ENCODE data around the gene KCNQ5.

Gene KCNQ5

GRCh38 chr6:73028124-73028766 is 406.4 kb downstream of the KCNQ5 start:
- DNase-seq, result no peak

DNA sequence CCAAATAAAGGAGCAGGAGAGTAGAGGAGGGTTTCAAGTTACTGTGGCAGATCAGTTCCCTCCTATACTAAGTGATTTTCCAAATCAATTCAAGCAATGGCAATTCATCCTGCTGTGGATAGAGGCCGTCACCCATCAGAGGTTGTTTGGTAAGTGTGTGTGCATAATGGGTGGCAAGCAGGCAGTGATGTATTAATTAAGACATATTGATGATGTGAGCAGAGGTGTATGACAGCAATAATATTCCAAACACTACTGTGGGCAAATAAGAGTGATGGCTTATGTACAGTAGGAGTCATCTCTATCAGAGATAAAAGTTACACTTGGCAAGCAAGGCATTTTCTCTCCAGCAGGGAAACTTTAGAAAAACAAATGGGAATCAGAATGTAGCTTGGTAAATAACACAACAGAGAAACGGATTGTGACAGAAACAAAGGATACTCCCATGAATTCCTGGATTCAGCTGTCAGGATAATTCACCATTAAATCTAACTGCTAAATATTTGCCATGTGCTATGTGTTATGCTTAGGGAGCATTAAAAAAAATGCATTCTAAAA is 407.1 kb downstream of the KCNQ5 start:
- DNase-seq, result no peak

DNA sequence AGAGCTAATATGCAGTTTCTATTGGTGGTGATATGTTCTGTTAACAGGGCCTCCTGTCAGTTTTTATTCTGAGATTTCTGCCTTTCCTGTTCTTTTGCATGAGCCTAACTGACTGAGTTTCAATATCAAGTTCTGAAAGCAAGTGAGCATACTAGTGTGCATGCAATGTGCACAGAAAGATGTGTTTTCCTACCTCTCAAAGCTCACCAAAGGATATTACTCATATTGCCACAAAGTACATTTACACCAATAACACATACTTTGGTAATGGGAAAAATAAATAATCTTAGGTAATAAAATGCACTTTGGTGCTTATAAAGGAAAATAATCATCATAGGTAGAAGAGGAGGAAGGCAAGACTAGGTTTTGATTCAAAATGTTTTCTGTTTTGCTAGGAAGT is 408.4 kb downstream of the KCNQ5 start:
- DNase-seq, result no peak

DNA sequence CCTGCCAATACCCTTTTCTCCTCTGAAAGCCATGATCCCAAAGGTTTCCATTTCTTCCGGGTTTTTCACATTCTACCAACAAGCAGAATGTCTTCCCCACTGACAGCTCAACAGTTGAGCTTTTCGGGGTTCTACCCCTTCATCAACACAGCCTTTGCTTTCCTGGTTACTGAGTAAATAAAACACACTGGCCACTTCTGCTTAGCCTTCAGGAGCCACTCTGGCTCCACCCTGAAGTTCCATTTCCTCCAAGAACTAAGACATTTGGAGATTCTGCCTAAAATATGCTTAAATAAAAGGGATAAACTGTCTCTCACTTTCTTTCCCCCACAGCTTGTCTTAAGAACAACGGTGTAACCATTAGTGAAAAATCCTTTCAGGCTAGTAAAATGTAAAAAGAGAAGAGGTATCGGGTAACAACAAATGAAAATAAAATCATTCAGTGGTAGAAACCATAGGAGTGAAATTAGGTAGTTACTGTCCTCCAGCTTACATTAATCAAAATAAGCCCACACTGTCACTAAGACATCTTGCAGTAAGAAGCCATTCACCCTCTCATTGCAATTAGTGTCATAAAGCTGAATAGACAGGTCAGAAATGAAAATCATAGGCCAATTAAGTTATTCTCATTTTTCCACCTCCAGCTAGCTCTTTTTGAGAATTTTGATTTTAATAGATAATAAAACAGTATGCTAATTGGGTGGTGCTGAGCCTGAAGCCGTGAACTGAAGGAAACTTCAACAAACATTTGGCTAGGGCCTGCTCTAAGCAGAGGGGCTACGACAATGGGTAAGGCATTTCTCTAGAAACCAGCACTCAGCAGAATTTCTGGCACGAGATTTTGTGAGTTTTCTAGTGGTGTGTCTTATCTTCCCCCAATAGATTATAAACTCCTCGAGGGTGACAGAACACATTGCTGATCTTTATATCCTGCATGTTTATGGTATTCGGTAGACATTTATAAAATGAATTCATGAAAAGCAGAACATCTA is 409.2 kb downstream of the KCNQ5 start:
- DNase-seq, result no peak

DNA sequence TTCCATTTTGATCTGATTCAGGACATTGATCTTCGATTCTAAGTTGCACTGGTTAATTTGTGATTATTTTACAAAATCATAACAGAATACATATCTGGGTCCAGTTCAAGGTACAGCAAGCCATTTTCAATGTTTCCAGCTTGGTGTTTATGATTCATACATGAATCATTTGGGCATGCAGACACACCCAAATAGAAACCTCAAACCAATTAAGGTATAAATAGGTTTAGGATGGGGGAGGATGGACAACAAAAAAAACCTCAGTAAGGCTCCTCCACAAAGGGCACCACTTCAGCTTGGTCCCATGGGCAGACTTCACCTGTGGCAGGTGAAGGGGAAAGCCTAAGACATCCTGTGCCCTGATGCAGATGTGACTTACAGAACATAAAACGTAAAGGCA is 410.7 kb downstream of the KCNQ5 start:
- no peak for DNase-seq

DNA sequence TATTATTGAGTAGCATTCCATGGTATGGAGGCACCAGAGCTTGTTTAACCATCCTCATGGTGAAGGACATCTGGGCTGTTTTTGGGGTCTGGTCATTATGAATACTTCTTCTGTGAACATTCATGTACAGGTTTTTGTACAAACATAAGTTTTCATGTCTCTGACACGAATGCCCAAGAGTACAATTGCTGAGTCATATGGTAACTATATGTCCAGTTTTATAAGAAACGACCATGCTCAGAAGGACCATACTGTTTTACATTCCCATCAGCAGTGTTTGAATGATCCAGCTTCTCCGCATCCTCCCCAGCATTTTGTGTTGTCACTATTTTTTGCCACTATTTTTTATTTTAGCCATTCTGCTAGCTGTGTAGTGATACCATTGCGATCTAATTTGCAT is 414.8 kb downstream of the KCNQ5 start:
- DNase-seq, result no peak

DNA sequence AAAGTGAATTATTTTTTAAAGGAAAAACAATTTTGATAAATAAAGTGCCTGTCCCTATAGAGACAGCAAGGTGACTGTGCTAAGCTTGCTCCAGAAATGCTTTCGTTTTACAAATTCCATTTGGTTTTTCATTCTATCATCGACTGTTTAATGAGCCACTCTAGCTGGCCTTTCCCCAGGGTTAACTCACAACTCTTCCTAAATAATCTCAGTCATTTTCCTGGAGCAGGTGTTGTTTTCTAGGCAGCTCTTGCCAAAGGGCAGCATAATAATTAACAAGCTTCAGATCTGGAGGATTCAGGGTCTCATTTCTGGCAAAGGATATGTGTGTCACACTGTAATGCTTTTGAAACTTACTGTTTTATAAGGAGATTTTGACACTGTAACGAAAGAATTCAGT is 419.2 kb downstream of the KCNQ5 start:
- no peak for DNase-seq

GRCh38 chr6:73042892-73043291 is 421.0 kb downstream of the KCNQ5 start:
- DNase-seq, result no peak

GRCh38 chr6:73043446-73043845 is 421.6 kb downstream of the KCNQ5 start:
- no peak for DNase-seq

GRCh38 chr6:73045609-73046008 is 423.7 kb downstream of the KCNQ5 start:
- DNase-seq, result no peak

GRCh38 chr6:73047801-73048200 is 425.9 kb downstream of the KCNQ5 start:
- DNase-seq, result no peak

DNA sequence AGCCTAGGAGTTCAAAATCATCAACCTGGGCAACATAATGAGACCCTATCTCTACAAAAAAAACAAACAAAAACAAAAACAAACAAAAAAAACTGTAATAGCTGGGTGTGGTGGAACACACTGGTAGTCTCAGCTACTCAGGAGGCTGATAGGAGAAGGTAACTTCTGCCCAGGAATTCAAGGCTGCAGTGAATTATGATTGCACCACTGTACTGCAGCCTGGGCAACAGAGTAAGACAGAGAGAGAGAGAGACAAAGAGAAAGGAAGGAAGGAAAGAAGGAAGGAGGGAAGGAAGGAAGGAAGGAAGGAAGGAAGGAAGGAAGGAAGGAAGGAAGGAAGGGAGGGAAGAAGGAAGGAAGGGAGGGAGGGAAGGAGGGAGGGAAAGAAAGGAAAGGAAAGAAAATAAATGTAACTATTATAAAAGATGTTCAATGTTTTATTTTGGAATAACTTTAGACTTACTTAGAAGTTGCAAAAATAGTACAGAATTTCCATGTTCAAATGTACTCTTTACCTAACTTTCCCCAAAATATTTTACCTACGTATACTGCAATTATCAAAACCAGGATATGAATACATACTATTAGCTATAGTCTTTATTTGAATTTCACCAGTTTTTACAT is 428.2 kb downstream of the KCNQ5 start:
- no peak for DNase-seq

GRCh38 chr6:73050706-73051105 is 428.8 kb downstream of the KCNQ5 start:
- DNase-seq, result no peak

DNA sequence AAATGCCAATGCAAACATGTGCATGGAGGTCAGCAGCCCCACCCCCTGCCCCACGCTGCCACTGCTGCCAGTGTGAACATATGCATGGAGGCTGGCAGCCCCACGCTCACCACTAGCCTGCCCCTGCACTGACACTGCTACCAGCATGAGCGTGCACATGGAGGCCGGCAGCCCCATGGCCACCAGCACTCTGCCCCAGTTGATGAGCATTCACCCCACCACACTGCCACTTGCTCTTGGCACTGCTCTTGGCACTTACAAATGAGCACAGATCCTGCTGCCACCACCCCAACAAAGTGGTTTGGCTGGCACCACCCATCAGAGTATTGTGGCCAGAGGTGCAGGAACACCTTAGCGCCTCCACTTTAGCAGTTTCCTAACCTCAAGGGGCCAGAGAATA is 429.3 kb downstream of the KCNQ5 start:
- DNase-seq, result no peak

GRCh38 chr6:73054958-73055357 is 433.1 kb downstream of the KCNQ5 start:
- DNase-seq, result no peak

DNA sequence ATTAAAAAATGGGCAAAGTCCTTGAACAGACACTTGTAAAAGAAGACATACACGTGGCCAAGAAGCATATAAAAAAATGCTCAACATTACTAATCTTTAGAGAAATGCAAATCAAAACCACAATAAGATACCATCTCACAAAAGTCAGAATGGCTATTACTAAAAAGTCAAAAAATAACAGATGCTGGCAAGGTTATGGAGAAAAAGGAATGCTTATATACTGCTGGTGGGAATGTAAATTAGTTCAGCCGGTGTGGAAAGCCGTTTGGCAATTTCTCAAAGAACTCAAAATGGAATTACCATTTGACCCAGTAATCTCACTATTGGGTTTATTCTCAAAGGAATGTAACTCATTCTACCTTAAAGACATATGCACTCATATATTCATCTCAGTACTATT is 436.9 kb downstream of the KCNQ5 start:
- DNase-seq, result no peak

DNA sequence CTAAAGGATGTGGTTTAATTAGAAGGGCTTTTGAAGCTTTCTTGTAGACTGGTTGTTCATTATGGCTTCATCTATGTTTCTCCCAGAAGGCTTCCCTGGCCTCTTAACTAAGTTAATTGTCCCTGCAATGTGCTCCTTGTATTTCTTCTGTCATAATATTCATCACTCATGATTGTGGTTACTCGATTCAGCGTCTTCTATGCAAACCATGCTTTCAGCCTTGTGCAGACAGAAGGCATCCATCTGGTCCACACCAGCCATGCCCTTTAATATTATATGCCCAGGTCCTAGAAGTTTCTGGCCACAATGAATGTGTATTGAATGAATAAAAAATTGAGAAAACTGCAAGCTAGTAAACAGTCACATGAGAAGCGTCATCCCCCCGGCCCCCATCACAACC is 440.3 kb downstream of the KCNQ5 start:
- no peak for DNase-seq

DNA sequence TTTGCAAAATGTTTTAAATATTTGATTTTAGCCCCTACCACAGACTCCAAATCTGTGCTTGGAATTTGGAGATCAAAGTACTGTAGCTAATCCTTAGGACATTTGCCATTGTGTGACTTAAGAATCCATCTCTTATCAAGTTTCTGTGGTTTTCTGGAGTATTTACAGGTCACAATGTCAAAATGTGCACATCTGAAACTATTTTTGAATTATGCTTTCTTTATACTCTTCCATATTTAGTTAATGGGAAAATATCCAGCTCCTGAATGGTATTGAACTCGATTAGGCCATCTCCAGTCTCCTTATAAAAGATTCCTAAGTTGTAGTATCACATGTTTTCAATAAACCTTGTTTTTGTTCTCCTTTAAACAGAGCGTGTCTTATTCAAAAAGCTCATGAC is 441.0 kb downstream of the KCNQ5 start:
- DNase-seq, result no peak

- no peak for DNase-seq
Measured at GRCh38 chr6:73064266-73064665, 442.4 kb downstream of the KCNQ5 start.

- DNase-seq, result no peak
Measured at GRCh38 chr6:73073238-73073637, 451.4 kb downstream of the KCNQ5 start.

- DNase-seq, result no peak
Measured at GRCh38 chr6:73074175-73074574, 452.3 kb downstream of the KCNQ5 start.

DNA sequence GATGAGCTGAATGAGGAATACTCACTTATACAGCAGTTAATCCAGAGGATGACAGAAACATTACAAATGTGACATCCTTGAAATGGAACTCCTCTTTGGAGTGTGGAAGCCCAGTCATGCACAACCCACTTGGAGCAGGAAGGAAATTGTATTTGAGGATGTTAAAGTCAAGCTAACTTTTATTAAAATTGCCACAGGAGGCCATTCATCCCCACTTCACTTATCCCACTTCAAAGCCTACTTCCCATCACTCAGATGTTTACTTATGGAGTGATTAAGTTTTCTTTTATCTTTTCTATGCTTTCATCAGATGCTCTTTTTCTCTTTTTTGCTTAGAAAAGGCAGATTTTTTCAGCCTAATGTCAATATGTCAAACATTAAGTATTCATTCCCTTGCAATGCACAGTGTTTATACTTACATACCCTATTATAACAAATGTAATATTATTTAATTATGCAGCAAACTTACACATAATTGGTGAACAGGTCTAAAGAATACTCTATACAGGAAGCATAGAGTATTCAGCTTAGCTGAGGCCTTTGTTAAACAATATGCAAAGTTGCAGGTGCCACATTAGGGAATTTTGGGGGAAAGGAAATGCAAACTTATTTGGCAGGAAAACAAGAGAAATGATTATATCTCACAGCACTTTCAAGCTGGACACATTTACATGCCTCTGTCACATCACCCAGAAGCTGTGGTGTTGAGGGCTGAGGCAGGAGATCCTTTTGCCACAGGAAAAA is 454.5 kb downstream of the KCNQ5 start:
- no peak for DNase-seq

GRCh38 chr6:73078333-73078862 is 456.5 kb downstream of the KCNQ5 start:
- no peak for DNase-seq
